ENCODE measurements around the gene STK24. TPM values are rescaled to one million over a fixed set of nuclear protein-coding genes. Genes with fewer than 3 reads are reported as not detected.
A peak's percentile ranks its signal among the peaks of the same experiment; 100 is the strongest.

STK24 gene
- total and polyA plus RNA-seq, 2 of the 8 experiments (the other 6 are each of a cell fraction or from before 2014, with no cell fraction given) = 62.8 to 143 TPM

DNA sequence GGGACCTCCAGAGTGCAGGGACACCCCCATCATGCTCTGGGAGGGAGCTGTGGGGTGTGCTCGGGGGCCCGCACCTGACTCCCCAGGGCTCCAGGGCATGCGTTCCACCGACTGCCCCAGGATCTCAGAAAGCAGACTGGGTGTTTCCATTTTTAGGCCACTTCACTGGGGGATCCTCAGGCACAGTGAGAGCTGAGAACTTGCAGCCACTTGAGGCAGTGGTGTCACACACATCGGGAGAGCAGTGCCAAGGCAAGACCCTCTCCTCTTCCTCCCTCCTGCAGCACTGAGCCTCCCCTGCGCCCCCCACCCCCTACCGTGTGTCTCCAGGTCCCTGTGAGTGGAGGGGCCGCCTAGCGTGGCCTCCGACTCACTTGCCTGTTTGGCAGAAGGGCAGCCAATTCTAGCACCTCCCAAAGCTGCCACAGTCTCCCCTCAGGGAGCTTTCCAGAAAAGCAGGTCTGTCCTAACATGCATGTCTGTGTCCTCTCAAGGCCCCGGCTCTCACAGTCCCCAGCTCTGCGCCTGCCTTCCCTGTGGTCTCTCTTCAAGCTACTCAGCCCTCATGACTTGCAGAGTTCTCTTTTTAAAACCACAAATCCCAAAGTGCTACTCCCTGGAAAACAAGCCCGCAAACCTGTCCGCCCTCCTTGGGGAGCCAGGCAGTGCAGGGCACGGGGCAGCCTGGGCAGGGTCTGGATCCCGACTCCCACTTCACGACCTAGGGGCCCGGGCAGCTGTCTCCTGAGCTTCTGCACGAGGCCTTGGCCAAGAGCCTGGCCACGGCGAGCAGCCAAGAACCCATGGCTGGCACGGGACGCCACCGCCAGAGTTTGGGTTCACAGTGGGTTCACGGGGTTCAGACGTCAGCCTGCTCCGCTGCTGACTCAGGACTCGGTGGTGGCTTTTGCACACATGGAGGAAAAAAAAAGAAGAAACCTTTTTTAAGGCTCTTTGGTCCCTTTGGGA is 94.1 kb downstream of the STK24 start (continued):
- TF ChIP-seq CHD1 (IDR thresholded peaks at IDR 0.05; ENCODE audit: low read depth, low read length) = no peak
- TF ChIP-seq SUZ12 (IDR thresholded peaks at IDR 0.05; ENCODE audit: low read length) = no peak
- no peak for TF ChIP-seq GTF2F1 (IDR thresholded peaks at IDR 0.05; ENCODE audit: borderline replicate concordance, low read depth, low read length)
- TF ChIP-seq, protein P1, sequence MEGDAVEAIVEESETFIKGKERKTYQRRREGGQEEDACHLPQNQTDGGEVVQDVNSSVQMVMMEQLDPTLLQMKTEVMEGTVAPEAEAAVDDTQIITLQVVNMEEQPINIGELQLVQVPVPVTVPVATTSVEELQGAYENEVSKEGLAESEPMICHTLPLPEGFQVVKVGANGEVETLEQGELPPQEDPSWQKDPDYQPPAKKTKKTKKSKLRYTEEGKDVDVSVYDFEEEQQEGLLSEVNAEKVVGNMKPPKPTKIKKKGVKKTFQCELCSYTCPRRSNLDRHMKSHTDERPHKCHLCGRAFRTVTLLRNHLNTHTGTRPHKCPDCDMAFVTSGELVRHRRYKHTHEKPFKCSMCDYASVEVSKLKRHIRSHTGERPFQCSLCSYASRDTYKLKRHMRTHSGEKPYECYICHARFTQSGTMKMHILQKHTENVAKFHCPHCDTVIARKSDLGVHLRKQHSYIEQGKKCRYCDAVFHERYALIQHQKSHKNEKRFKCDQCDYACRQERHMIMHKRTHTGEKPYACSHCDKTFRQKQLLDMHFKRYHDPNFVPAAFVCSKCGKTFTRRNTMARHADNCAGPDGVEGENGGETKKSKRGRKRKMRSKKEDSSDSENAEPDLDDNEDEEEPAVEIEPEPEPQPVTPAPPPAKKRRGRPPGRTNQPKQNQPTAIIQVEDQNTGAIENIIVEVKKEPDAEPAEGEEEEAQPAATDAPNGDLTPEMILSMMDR (IDR thresholded peaks at IDR 0.05; ENCODE audit: control extremely low read depth in 1 of 3, insufficient read depth in 1 of 3, low read depth in 1 of 3, low read length in 3 of 3) = peak in 2 of 3 experiments; percentile 47 to 71; a peak in 3 of 4 replicates
- no peak for TF ChIP-seq SP1 (IDR thresholded peaks at IDR 0.05; ENCODE audit: low read depth, low read length)
